HepG2 (cell line): ENCODE data around the gene CHPF. TPM values are rescaled to one million over a fixed set of nuclear protein-coding genes. Genes with fewer than 3 reads are reported as not detected.

Experiments
- ARNTL ChIP-seq: sonication (generic); formaldehyde crosslinking; IDR thresholded peaks from 2 replicates; pipeline ENCODE4 v1.4.0; 2020; ENCODE audit warnings: mild to moderate bottlenecking, missing genetic modification reagents
- BRD4 ChIP-seq: sonication (generic); formaldehyde crosslinking; IDR thresholded peaks from 2 replicates; pipeline ENCODE4 v1.4.0; 2020; ENCODE audit warnings: missing genetic modification reagents
- EED ChIP-seq: sonication (generic); formaldehyde crosslinking; IDR thresholded peaks from 2 replicates; pipeline ENCODE4 v1.5.0; 2020; ENCODE audit warnings: mild to moderate bottlenecking, missing genetic modification reagents
- EHMT2 ChIP-seq: fragments of 200-600 bp; sonication (generic); IDR thresholded peaks from 2 replicates; pipeline ENCODE4 v1.7.0; 2017; ENCODE audit warnings: antibody characterized with exemption, low read depth, low read length, borderline replicate concordance
- GZF1 ChIP-seq: sonication (generic); formaldehyde crosslinking; IDR thresholded peaks from 2 replicates; pipeline ENCODE4 v1.5.1; 2020; ENCODE audit warnings: mild to moderate bottlenecking, missing genetic modification reagents
- HOXA9 ChIP-seq: sonication (generic); formaldehyde crosslinking; IDR thresholded peaks from 2 replicates; pipeline ENCODE4 v1.8.1; 2022; ENCODE audit warnings: missing genetic modification reagents, mild to moderate bottlenecking, moderate library complexity, borderline replicate concordance
- RFX3 ChIP-seq: IDR thresholded peaks from 2 replicates; pipeline ENCODE4 v1.6.1; 2016; ENCODE audit warnings: missing biosample characterization, missing genetic modification reagents
- RFXANK ChIP-seq: IDR thresholded peaks from 2 replicates; pipeline ENCODE4 v1.6.1; 2016
- STAT5B ChIP-seq: sonication (generic); formaldehyde crosslinking; IDR thresholded peaks from 2 replicates; pipeline ENCODE4 v1.4.0; 2020; ENCODE audit warnings: missing genetic modification reagents
- TRIM24 ChIP-seq: sonication (generic); formaldehyde crosslinking; IDR thresholded peaks from 2 replicates; pipeline ENCODE4 v1.8.0; 2022; ENCODE audit warnings: mild to moderate bottlenecking, missing genetic modification reagents
- ZFP62 ChIP-seq: sonication (generic); formaldehyde crosslinking; IDR thresholded peaks from 2 replicates; pipeline ENCODE4 v1.4.0; 2020; ENCODE audit warnings: missing genetic modification reagents
- ZNF224 ChIP-seq: sonication (generic); formaldehyde crosslinking; IDR thresholded peaks from 2 replicates; pipeline ENCODE4 v1.5.0; 2020; ENCODE audit warnings: mild to moderate bottlenecking, missing genetic modification reagents
- ZNF264 ChIP-seq: sonication (generic); formaldehyde crosslinking; IDR thresholded peaks from 2 replicates; pipeline ENCODE4 v1.4.0; 2020; ENCODE audit warnings: missing genetic modification reagents
- ZNF30 ChIP-seq: sonication (generic); formaldehyde crosslinking; IDR thresholded peaks from 2 replicates; pipeline ENCODE4 v1.5.0; 2020; ENCODE audit warnings: mild to moderate bottlenecking, missing genetic modification reagents
- ZNF546 ChIP-seq: sonication (generic); formaldehyde crosslinking; conservative IDR thresholded peaks from 2 replicates; pipeline ENCODE4 v1.8.1; 2023; ENCODE audit warnings: mild to moderate bottlenecking, missing genetic modification reagents
- ZNF567 ChIP-seq: sonication (generic); formaldehyde crosslinking; IDR thresholded peaks from 2 replicates; pipeline ENCODE4 v1.8.1; 2023; ENCODE audit warnings: mild to moderate bottlenecking, missing genetic modification reagents, borderline replicate concordance
- ZNF746 ChIP-seq: sonication (generic); formaldehyde crosslinking; IDR thresholded peaks from 2 replicates; pipeline ENCODE4 v1.8.0; 2022; ENCODE audit warnings: mild to moderate bottlenecking, missing genetic modification reagents
- ZNF839 ChIP-seq: sonication (generic); formaldehyde crosslinking; IDR thresholded peaks from 2 replicates; pipeline ENCODE4 v1.4.0; 2020; ENCODE audit warnings: missing genetic modification reagents, mild to moderate bottlenecking, borderline replicate concordance
- ZSCAN31 ChIP-seq: sonication (generic); formaldehyde crosslinking; IDR thresholded peaks from 2 replicates; pipeline ENCODE4 v1.5.0; 2020; ENCODE audit warnings: low read depth, mild to moderate bottlenecking, missing genetic modification reagents
- polyA plus RNA-seq, 8 experiments: library from polyadenylated mRNA; depleted of rRNA in 3 of 8; stranded (reverse) in 7 of 8; unstranded in 1 of 8; fragments of >200 nt; fragmentation: Illumina TruSeq in 4 of 8; extraction: Trizol in 4 of 8; gene quantifications; 2 replicates each; pipeline versions ENCODE4 v1.2.1 to v1.2.3, GENCODE V29; 2011 to 2016; ENCODE audit warnings: low read depth in 4 of 8, missing spikeins in 1 of 8, mixed read lengths in 1 of 8; ENCODE audit not compliant: insufficient read depth in 1 of 8
- total RNA-seq, 5 experiments: library from RNA; depleted of rRNA; stranded (reverse); fragments of >200 nt; fragmentation: Illumina TruSeq; extraction: Trizol; gene quantifications; 2 replicates each; pipeline ENCODE4 v1.2.3, GENCODE V29; 2016; ENCODE audit warnings: low read depth in 1 of 5
- TF ChIP-seq, protein P1 (sequence below): sonication (generic); formaldehyde crosslinking; IDR thresholded peaks from 2 replicates; pipeline ENCODE4 v1.5.1; 2020; ENCODE audit warnings: missing genetic modification reagents, mild to moderate bottlenecking, borderline replicate concordance
- TF ChIP-seq, protein P2 (sequence below): sonication (generic); formaldehyde crosslinking; IDR thresholded peaks from 2 replicates; pipeline ENCODE4 v1.5.0; 2020; ENCODE audit warnings: missing genetic modification reagents
- TF ChIP-seq, protein P3 (sequence below): sonication (generic); formaldehyde crosslinking; IDR thresholded peaks from 2 replicates; pipeline ENCODE4 v1.5.1; 2020; ENCODE audit warnings: mild to moderate bottlenecking, missing genetic modification reagents, borderline replicate concordance
- TF ChIP-seq, protein P4 (sequence below): sonication (generic); formaldehyde crosslinking; IDR thresholded peaks from 2 replicates; pipeline ENCODE4 v1.5.0; 2020; ENCODE audit warnings: missing genetic modification reagents

CHPF gene
- total and polyA plus RNA-seq, 2 of the 13 experiments (the other 11 are each of a cell fraction or from before 2014, with no cell fraction given) = 79.6 to 111 TPM

DNA sequence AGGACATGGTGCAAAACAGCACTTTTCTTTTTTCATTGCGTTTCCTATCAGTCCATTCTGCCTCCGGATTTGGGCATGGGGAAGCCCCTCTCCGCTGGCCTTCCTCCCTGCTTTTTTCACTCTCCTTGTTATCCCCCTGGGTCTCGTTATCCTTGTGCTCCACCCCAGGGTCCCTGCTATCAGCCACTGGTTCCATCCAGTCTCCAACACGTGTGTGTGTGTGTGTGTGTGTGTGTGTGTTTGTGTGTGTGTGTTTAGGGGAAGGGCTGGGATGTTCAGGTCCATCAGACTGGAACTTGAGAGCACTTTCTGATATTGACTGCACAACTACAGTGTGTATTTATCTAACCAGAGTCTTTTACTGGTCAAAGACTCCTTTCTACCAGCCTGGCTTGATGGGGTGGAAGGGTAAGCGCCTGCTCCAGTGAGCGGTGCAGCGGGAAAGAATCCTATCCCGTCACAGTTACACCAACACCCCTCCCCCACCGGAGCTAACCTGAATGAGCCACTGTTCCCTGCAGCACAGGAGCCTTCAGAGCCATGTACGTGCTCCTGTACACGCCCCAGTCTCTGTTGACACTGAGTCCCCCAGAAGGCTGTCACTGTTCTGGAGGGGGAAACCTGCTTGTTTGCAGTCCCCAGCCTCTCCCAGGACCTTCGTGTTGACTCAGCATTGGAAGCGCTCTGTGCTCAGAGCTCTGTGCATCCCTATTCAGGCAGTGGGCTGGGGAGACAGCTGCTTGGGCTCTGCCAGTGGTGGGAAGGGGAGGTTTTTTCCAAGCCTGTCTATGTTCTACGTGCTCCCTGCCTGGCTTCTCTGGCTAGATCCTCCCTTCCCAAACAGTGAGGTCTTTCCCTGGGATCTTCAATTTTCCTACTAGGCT, 33.1 kb upstream of the CHPF start (continued):
- peak; percentile 94 for TF ChIP-seq GZF1 (CRISPR knock-in tag)
- TF ChIP-seq, protein P1, sequence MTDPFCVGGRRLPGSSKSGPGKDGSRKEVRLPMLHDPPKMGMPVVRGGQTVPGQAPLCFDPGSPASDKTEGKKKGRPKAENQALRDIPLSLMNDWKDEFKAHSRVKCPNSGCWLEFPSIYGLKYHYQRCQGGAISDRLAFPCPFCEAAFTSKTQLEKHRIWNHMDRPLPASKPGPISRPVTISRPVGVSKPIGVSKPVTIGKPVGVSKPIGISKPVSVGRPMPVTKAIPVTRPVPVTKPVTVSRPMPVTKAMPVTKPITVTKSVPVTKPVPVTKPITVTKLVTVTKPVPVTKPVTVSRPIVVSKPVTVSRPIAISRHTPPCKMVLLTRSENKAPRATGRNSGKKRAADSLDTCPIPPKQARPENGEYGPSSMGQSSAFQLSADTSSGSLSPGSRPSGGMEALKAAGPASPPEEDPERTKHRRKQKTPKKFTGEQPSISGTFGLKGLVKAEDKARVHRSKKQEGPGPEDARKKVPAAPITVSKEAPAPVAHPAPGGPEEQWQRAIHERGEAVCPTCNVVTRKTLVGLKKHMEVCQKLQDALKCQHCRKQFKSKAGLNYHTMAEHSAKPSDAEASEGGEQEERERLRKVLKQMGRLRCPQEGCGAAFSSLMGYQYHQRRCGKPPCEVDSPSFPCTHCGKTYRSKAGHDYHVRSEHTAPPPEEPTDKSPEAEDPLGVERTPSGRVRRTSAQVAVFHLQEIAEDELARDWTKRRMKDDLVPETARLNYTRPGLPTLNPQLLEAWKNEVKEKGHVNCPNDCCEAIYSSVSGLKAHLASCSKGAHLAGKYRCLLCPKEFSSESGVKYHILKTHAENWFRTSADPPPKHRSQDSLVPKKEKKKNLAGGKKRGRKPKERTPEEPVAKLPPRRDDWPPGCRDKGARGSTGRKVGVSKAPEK (CRISPR knock-in tag) = no peak
- TF ChIP-seq STAT5B (CRISPR knock-in tag) = peak; percentile 70; the same call in 1 of the 2 replicates
- no peak for TF ChIP-seq RFX3
- peak; percentile 31; the same call in 1 of the 2 replicates for TF ChIP-seq EHMT2
- no peak for TF ChIP-seq HOXA9 (CRISPR knock-in tag)
- no peak for TF ChIP-seq ZFP62 (CRISPR knock-in tag)
- peak; percentile 96 for TF ChIP-seq ZNF746 (CRISPR knock-in tag)
- TF ChIP-seq EED (CRISPR knock-in tag) = no peak
- peak; percentile 89 for TF ChIP-seq TRIM24
- TF ChIP-seq ZNF264 (CRISPR knock-in tag) = peak; percentile 92
- peak; percentile 96 for TF ChIP-seq ZNF546 (CRISPR knock-in tag)
- TF ChIP-seq ZNF567 (CRISPR knock-in tag) = no peak
- peak; percentile 20; the same call in 1 of the 2 replicates for TF ChIP-seq ZNF839 (CRISPR knock-in tag)
- peak; percentile 93; the same call in 1 of the 2 replicates for TF ChIP-seq ZNF224 (CRISPR knock-in tag)
- no peak for TF ChIP-seq BRD4 (CRISPR knock-in tag)
- TF ChIP-seq, protein P2, sequence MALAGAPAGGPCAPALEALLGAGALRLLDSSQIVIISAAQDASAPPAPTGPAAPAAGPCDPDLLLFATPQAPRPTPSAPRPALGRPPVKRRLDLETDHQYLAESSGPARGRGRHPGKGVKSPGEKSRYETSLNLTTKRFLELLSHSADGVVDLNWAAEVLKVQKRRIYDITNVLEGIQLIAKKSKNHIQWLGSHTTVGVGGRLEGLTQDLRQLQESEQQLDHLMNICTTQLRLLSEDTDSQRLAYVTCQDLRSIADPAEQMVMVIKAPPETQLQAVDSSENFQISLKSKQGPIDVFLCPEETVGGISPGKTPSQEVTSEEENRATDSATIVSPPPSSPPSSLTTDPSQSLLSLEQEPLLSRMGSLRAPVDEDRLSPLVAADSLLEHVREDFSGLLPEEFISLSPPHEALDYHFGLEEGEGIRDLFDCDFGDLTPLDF (CRISPR knock-in tag) = no peak
- TF ChIP-seq ARNTL (CRISPR knock-in tag) = peak; percentile 91
- 0 out of 2 replicates have a peak, but pooled peaks have one; percentile 57 for TF ChIP-seq RFXANK
- TF ChIP-seq ZNF30 (CRISPR knock-in tag) = no peak
- TF ChIP-seq, protein P3, sequence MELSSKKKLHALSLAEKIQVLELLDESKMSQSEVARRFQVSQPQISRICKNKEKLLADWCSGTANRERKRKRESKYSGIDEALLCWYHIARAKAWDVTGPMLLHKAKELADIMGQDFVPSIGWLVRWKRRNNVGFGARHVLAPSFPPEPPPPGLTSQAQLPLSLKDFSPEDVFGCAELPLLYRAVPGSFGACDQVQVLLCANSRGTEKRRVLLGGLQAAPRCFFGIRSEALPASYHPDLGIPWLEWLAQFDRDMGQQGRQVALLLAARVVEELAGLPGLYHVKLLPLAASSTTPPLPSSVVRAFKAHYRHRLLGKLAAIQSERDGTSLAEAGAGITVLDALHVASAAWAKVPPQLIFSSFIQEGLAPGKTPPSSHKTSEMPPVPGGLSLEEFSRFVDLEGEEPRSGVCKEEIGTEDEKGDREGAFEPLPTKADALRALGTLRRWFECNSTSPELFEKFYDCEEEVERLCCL (CRISPR knock-in tag) = no peak
- TF ChIP-seq ZSCAN31 (CRISPR knock-in tag) = no peak; the same call in none of the 2 replicates
- TF ChIP-seq, protein P4, sequence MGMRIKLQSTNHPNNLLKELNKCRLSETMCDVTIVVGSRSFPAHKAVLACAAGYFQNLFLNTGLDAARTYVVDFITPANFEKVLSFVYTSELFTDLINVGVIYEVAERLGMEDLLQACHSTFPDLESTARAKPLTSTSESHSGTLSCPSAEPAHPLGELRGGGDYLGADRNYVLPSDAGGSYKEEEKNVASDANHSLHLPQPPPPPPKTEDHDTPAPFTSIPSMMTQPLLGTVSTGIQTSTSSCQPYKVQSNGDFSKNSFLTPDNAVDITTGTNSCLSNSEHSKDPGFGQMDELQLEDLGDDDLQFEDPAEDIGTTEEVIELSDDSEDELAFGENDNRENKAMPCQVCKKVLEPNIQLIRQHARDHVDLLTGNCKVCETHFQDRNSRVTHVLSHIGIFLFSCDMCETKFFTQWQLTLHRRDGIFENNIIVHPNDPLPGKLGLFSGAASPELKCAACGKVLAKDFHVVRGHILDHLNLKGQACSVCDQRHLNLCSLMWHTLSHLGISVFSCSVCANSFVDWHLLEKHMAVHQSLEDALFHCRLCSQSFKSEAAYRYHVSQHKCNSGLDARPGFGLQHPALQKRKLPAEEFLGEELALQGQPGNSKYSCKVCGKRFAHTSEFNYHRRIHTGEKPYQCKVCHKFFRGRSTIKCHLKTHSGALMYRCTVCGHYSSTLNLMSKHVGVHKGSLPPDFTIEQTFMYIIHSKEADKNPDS (CRISPR knock-in tag) = no peak
